Right renal cortex interstitium (tissue), 3 donors: ENCODE measurements around the gene PHF5A. TPM values are rescaled to one million over a fixed set of nuclear protein-coding genes. Genes with fewer than 3 reads are reported as not detected.

Experiments
- DNase-seq, 3 donors: peaks; one replicate each; pipeline ENCODE4 v3.0.0-alpha.2; 2013; ENCODE audit warnings: low read depth in 3 of 3, low spot score in 2 of 3
- polyA plus RNA-seq, 3 donors: library from polyadenylated mRNA; unstranded; fragments of 120-200 nt; gene quantifications; one replicate each; pipeline ENCODE4 v1.2.1, GENCODE V29; 2013; ENCODE audit not compliant: insufficient read length in 3 of 3

The PHF5A gene
- 10 to 100 TPM; 56.5 to 68.7 (median 59.1) TPM for polyA plus RNA-seq

GRCh38 chr22:41468381-41469217 lies at the start of gene PHF5A, which contains the start of gene ACO2:
TSS of gene PHF5A (minus strand) at chr22:41468692. CDS start at chr22:41468653, 39 bp downstream.
TSS of gene ACO2 (plus strand) at chr22:41469117. CDS start at chr22:41469147, 30 bp downstream.
- DNase-seq = peak; percentile 99 to 100 (median 99)

- DNase-seq = no peak
Measured at GRCh38 chr22:41518048-41518347, 49.5 kb upstream of the PHF5A start.

- peak in 1 of 3 donors; percentile 33 for DNase-seq
Measured at GRCh38 chr22:41517172-41518047, 48.9 kb upstream of the PHF5A start.

GRCh38 chr22:41516462-41516861 lies 48.0 kb upstream of the PHF5A start:
- DNase-seq = no peak

- DNase-seq = no peak
Measured at GRCh38 chr22:41513391-41513790, 44.9 kb upstream of the PHF5A start.

- peak in 2 of 3 donors; percentile 42 to 54 for DNase-seq
Measured at GRCh38 chr22:41512421-41513194, 44.1 kb upstream of the PHF5A start.

- DNase-seq = no peak
Measured at GRCh38 chr22:41511521-41511968, 43.1 kb upstream of the PHF5A start.

GRCh38 chr22:41508770-41509170 lies 40.3 kb upstream of the PHF5A start:
- no peak for DNase-seq

- no peak for DNase-seq
Measured at GRCh38 chr22:41507330-41508063, 39.0 kb upstream of the PHF5A start.

- DNase-seq = no peak
Measured at GRCh38 chr22:41505511-41506220, 37.2 kb upstream of the PHF5A start.

GRCh38 chr22:41504816-41505215 lies 36.3 kb upstream of the PHF5A start:
- DNase-seq = no peak

GRCh38 chr22:41504397-41504796 lies 35.9 kb upstream of the PHF5A start:
- DNase-seq = no peak

GRCh38 chr22:41501209-41501608 lies 32.7 kb upstream of the PHF5A start:
- DNase-seq = no peak

- no peak for DNase-seq
Measured at GRCh38 chr22:41500303-41500702, 31.8 kb upstream of the PHF5A start.

GRCh38 chr22:41499624-41500280 lies 31.3 kb upstream of the PHF5A start:
- DNase-seq = no peak

GRCh38 chr22:41498303-41498835 lies 29.9 kb upstream of the PHF5A start:
- no peak for DNase-seq

GRCh38 chr22:41491374-41492100 lies 23.0 kb upstream of the PHF5A start:
- no peak for DNase-seq
